SJCRH30 (cell line): Measurements from ENCODE around the gene PAM. TPM values are rescaled to one million over a fixed set of nuclear protein-coding genes. Genes with fewer than 3 reads are reported as not detected.
"Not testable (repeated sequence)": the region's sequence is repeated elsewhere in the genome, so short reads cannot be mapped to it uniquely, and the experiment has no call there.

Experiments
- DNase-seq, 2 experiments: peaks; one replicate each; pipeline ENCODE4 v3.0.0-alpha.2; 2015 to 2020
- H3K27ac ChIP-seq: fragments of 250-450 bp; sonication (Bioruptor Pico); 2 replicates; pipeline ENCODE4 v1.5.1; 2020; ENCODE audit warnings: mild to moderate bottlenecking, moderate library complexity
- H3K27me3 ChIP-seq: fragments of 250-450 bp; sonication (Bioruptor Pico); 2 replicates; pipeline ENCODE4 v1.5.1; 2020; ENCODE audit warnings: mild to moderate bottlenecking, moderate library complexity
- H3K36me3 ChIP-seq: fragments of 250-450 bp; sonication (Bioruptor Pico); 2 replicates; pipeline ENCODE4 v1.5.1; 2020; ENCODE audit warnings: mild to moderate bottlenecking, moderate library complexity
- H3K4me1 ChIP-seq: fragments of 250-450 bp; sonication (Bioruptor Pico); 2 replicates; pipeline ENCODE4 v1.5.1; 2020; ENCODE audit warnings: mild to moderate bottlenecking, moderate library complexity
- H3K4me3 ChIP-seq: fragments of 250-450 bp; sonication (Bioruptor Pico); 2 replicates; pipeline ENCODE4 v1.5.1; 2020; ENCODE audit warnings: mild to moderate bottlenecking, moderate library complexity
- H3K9me3 ChIP-seq: fragments of 250-450 bp; sonication (Bioruptor Pico); replicated peaks from 2 replicates; pipeline ENCODE4 v1.5.1; 2020; ENCODE audit warnings: mild to moderate bottlenecking, moderate library complexity
- total RNA-seq: library from RNA; depleted of rRNA; stranded (reverse); fragments of >200 nt; shearing (Covaris generic); gene quantifications from 2 replicates; pipeline ENCODE4 v1.2.3, GENCODE V29; 2014

Gene PAM
- total RNA-seq, 1 experiment from 2014 or later = 144 TPM

GRCh38 chr5:102740515-102740914, 14.6 kb upstream of the PAM start:
- no peaks in the 10 kb centered on the region for H3K36me3 ChIP-seq
- no peak overlapping the region for H3K4me3 ChIP-seq
- DNase-seq = no peak
- H3K4me1 ChIP-seq = no peaks in the 10 kb centered on the region; the same call in 1 of the 2 replicates
- no peaks in the 10 kb centered on the region for H3K27me3 ChIP-seq
- H3K9me3 ChIP-seq = no peaks in the 10 kb centered on the region; the same call in 1 of the 2 replicates
- no peak overlapping the region for H3K27ac ChIP-seq

- Histone ChIP-seq H3K4me1 (no peaks in the 10 kb centered on the region; the same call in 1 of the 2 replicates), H3K36me3 (no peaks in the 10 kb centered on the region), H3K27ac (no peak overlapping the region), H3K4me3 (no peak overlapping the region), H3K27me3 (no peaks in the 10 kb centered on the region), H3K9me3 (no peaks in the 10 kb centered on the region; the same call in 1 of the 2 replicates)
- no peak for DNase-seq
Observed at GRCh38 chr5:102742215-102742614, 12.9 kb upstream of the PAM start.

GRCh38 chr5:102743900-102744299, 11.2 kb upstream of the PAM start:
- Histone ChIP-seq H3K9me3 (no peaks in the 10 kb centered on the region; the same call in 1 of the 2 replicates), H3K36me3 (no peaks in the 10 kb centered on the region), H3K27me3 (no peaks in the 10 kb centered on the region), H3K4me3 (no peak overlapping the region), H3K4me1 (peaks cover 5% of the 10 kb centered on the region), H3K27ac (no peak overlapping the region)
- no peak for DNase-seq

GRCh38 chr5:102747386-102748166, 7.5 kb upstream of the PAM start:
- no peak for DNase-seq
- Histone ChIP-seq H3K4me1 (peaks cover 20% of the 10 kb centered on the region), H3K27ac (no peak overlapping the region), H3K4me3 (no peak overlapping the region), H3K36me3 (no peaks in the 10 kb centered on the region), H3K9me3 (no peaks in the 10 kb centered on the region), H3K27me3 (no peaks in the 10 kb centered on the region)

GRCh38 chr5:102749416-102750030, 5.6 kb upstream of the PAM start:
- H3K27me3 ChIP-seq = no peaks in the 10 kb centered on the region
- no peaks in the 10 kb centered on the region for H3K9me3 ChIP-seq
- no peaks in the 10 kb centered on the region for H3K36me3 ChIP-seq
- DNase-seq = peak; percentile 15 to 58
- H3K4me1 ChIP-seq = peaks cover 20% of the 10 kb centered on the region
- H3K4me3 ChIP-seq = no peak overlapping the region
- peak overlapping the region; percentile 43 for H3K27ac ChIP-seq

GRCh38 chr5:102750151-102750834, 4.8 kb upstream of the PAM start:
- no peaks in the 10 kb centered on the region for H3K36me3 ChIP-seq
- H3K4me1 ChIP-seq = peaks cover 20% of the 10 kb centered on the region
- H3K4me3 ChIP-seq = no peak overlapping the region
- H3K27ac ChIP-seq = peak overlapping the region; percentile 43
- H3K27me3 ChIP-seq = no peaks in the 10 kb centered on the region
- DNase-seq = no peak
- H3K9me3 ChIP-seq = no peaks in the 10 kb centered on the region

GRCh38 chr5:102751903-102752376, 3.2 kb upstream of the PAM start:
- H3K27ac ChIP-seq, H3K36me3 ChIP-seq, H3K4me3 ChIP-seq, H3K27me3 ChIP-seq, H3K9me3 ChIP-seq, DNase-seq: not testable (repeated sequence)
- peaks cover 20% of the 10 kb centered on the region for H3K4me1 ChIP-seq

GRCh38 chr5:102753889-102754766, 977 bp upstream of the PAM start:
- Histone ChIP-seq H3K27ac (peak overlapping the region; percentile 93), H3K4me1 (peaks cover 13% of the 10 kb centered on the region), H3K9me3 (no peaks in the 10 kb centered on the region), H3K4me3 (peak overlapping the region; percentile 70), H3K27me3 (no peaks in the 10 kb centered on the region), H3K36me3 (no peaks in the 10 kb centered on the region)
- peak; percentile 8 to 53 for DNase-seq

GRCh38 chr5:102755686-102756371, 724 bp downstream of the PAM start:
- Histone ChIP-seq H3K27me3 (no peaks in the 10 kb centered on the region), H3K9me3 (no peaks in the 10 kb centered on the region), H3K36me3 (no peaks in the 10 kb centered on the region), H3K27ac (peak overlapping the region; percentile 93), H3K4me1 (peaks cover 3% of the 10 kb centered on the region; the same call in 1 of the 2 replicates), H3K4me3 (peak overlapping the region; percentile 70)
- peak; percentile 87 for DNase-seq

GRCh38 chr5:102758576-102758975, 3.5 kb downstream of the PAM start:
- no peaks in the 10 kb centered on the region for H3K27me3 ChIP-seq
- DNase-seq = no peak
- no peaks in the 10 kb centered on the region for H3K9me3 ChIP-seq
- H3K27ac ChIP-seq = no peak overlapping the region
- H3K4me1 ChIP-seq = peaks cover 3% of the 10 kb centered on the region; the same call in 1 of the 2 replicates
- H3K4me3 ChIP-seq = no peak overlapping the region
- no peaks in the 10 kb centered on the region for H3K36me3 ChIP-seq

- Histone ChIP-seq H3K4me1 (peaks cover 3% of the 10 kb centered on the region; the same call in 1 of the 2 replicates), H3K36me3 (no peaks in the 10 kb centered on the region), H3K27ac (no peak overlapping the region), H3K9me3 (no peaks in the 10 kb centered on the region), H3K27me3 (no peaks in the 10 kb centered on the region), H3K4me3 (no peak overlapping the region)
- DNase-seq = no peak
Observed at GRCh38 chr5:102759289-102759688, 4.2 kb downstream of the PAM start.

GRCh38 chr5:102759700-102760099, 4.6 kb downstream of the PAM start:
- Histone ChIP-seq H3K36me3 (no peaks in the 10 kb centered on the region), H3K4me1 (peaks cover 3% of the 10 kb centered on the region; the same call in 1 of the 2 replicates), H3K27ac (no peak overlapping the region)

GRCh38 chr5:102760815-102761214, 5.7 kb downstream of the PAM start:
- Histone ChIP-seq H3K4me1 (peaks cover 3% of the 10 kb centered on the region; the same call in 1 of the 2 replicates), H3K9me3 (no peaks in the 10 kb centered on the region), H3K27ac (no peak overlapping the region), H3K4me3 (no peak overlapping the region), H3K27me3 (no peaks in the 10 kb centered on the region), H3K36me3 (no peaks in the 10 kb centered on the region)
- peak in 1 of 2 experiments; percentile 10 for DNase-seq

More at GRCh38 chr5:102759700-102760099, 4.6 kb downstream of the PAM start:
- Histone ChIP-seq H3K4me3 (no peak overlapping the region), H3K27me3 (no peaks in the 10 kb centered on the region), H3K9me3 (no peaks in the 10 kb centered on the region)
- no peak for DNase-seq
